GM12878 (cell line): Measurements from ENCODE around the gene SORCS2. TPM values are rescaled to one million over a fixed set of nuclear protein-coding genes. Genes with fewer than 3 reads are reported as not detected.

Source experiments
- ATAC-seq: fragments of 200-7000 bp; cut with Tn5 transposase; 3 replicates; pipeline ENCODE4 v1.9.1; 2020; ENCODE audit warnings: mild to moderate bottlenecking, moderate library complexity
- BruUV-seq: library from RNA; stranded (reverse); fragments of 400-500 nt; replicated peaks from 2 replicates; lab custom pipeline; 2021; lab: Mats Ljungman, UMichigan
- CTCF ChIA-PET: fragments of 300-600 bp; sonication (Branson Sonifier 250); formaldehyde crosslinking; extraction: SDS; loops from one replicate; lab custom pipeline; 2021; ENCODE audit warnings: inconsistent platforms; lab: Yijun Ruan, JAX
- POLR2A ChIA-PET: fragments of 350-600 bp; formaldehyde crosslinking; extraction: SDS; loops from one replicate; lab custom pipeline; 2021; ENCODE audit warnings: inconsistent platforms; lab: Charles Lee
- RAD21 ChIA-PET: fragments of 300-600 bp; sonication (Branson Sonifier 250); formaldehyde crosslinking; loops from one replicate; lab custom pipeline; 2023; ENCODE audit warnings: antibody characterized with exemption; ENCODE audit not compliant: unreplicated experiment; lab: Charles Lee
- SMC1A ChIA-PET: fragments of 300-600 bp; sonication (Branson Sonifier 250); formaldehyde crosslinking; loops from one replicate; lab custom pipeline; 2023; ENCODE audit not compliant: unreplicated experiment, uncharacterized antibody; lab: Charles Lee
- DNase-seq: peaks from one replicate; pipeline ENCODE4 v3.0.0-alpha.2; 2011; ENCODE audit warnings: low read depth, low spot score
- FAIRE-seq: peaks from 3 replicates; lab custom pipeline; 2011; peaks lifted over from hg19 to GRCh38; lab: Jason Lieb, UNC
- H2AFZ ChIP-seq: 2 replicates; pipeline ENCODE4 v1.6.0; 2011; ENCODE audit warnings: low read depth, low read length, control low read depth; ENCODE audit not compliant: control insufficient read depth
- H3K27ac ChIP-seq: 2 replicates; pipeline ENCODE4 v1.5.1; 2011; ENCODE audit warnings: control low read depth; ENCODE audit not compliant: control insufficient read depth, insufficient read depth
- H3K27me3 ChIP-seq, 2 experiments: replicated peaks in 1 of 2; 2 replicates each; pipeline versions ENCODE4 v1.6.0 to v1.6.1; 2011; ENCODE audit warnings: low read length in 1 of 2; ENCODE audit not compliant: control insufficient read depth in 2 of 2, insufficient read depth in 2 of 2
- H3K36me3 ChIP-seq, 2 experiments: 2 replicates each; pipeline ENCODE4 v1.5.1; 2011; ENCODE audit warnings: low read length in 1 of 2; ENCODE audit not compliant: control insufficient read depth in 2 of 2, insufficient read depth in 2 of 2
- H3K4me1 ChIP-seq: 2 replicates; pipeline ENCODE4 v1.6.1; 2011; ENCODE audit warnings: mild to moderate bottlenecking, low read length, moderate library complexity, mixed read lengths; ENCODE audit not compliant: control insufficient read depth, insufficient read depth
- H3K4me2 ChIP-seq: 2 replicates; pipeline ENCODE4 v1.6.0; 2011; ENCODE audit warnings: control low read depth; ENCODE audit not compliant: control insufficient read depth, insufficient read depth
- H3K4me3 ChIP-seq: fragments of 200-600 bp; sonication (generic); 2 replicates; pipeline ENCODE4 v1.5.1; 2016
- H3K79me2 ChIP-seq: 2 replicates; pipeline ENCODE4 v1.6.0; 2011; ENCODE audit warnings: low read length; ENCODE audit not compliant: control insufficient read depth, insufficient read depth
- H3K9ac ChIP-seq: 2 replicates; pipeline ENCODE4 v1.8.0; 2011; ENCODE audit warnings: low read length, control low read depth, mixed read lengths; ENCODE audit not compliant: control insufficient read depth, insufficient read depth
- H3K9me3 ChIP-seq: replicated peaks from 3 replicates; pipeline ENCODE4 v1.5.1; 2011; ENCODE audit warnings: mild to moderate bottlenecking, low read length; ENCODE audit not compliant: control insufficient read depth, insufficient read depth
- H4K20me1 ChIP-seq: 2 replicates; pipeline ENCODE4 v1.6.0; 2011; ENCODE audit not compliant: control insufficient read depth, insufficient read depth
- BACH1 ChIP-seq: fragments of 450-650 bp; IDR thresholded peaks from 2 replicates; pipeline ENCODE4 v1.6.1; 2017; ENCODE audit warnings: mild to moderate bottlenecking, borderline replicate concordance
- ZBTB11 ChIP-seq: fragments of 450-650 bp; formaldehyde crosslinking; IDR thresholded peaks from 2 replicates; pipeline ENCODE4 v1.5.0; 2022; ENCODE audit warnings: mild to moderate bottlenecking, missing genetic modification characterization
- ZNF274 ChIP-seq: IDR thresholded peaks from one replicate; pipeline ENCODE4 v1.8.0; 2011; ENCODE audit not compliant: insufficient read length, insufficient read depth
- WGBS: methylation state at CpG from one replicate; pipeline ENCODE4 v1.1.6; 2016; ENCODE audit warnings: low lambda C conversion rate; ENCODE audit not compliant: insufficient replicate concordance, insufficient coverage; ENCODE audit errors: missing lambda C conversion rate; 5-methylcytosine and 5-hydroxymethylcytosine counted together
- in situ Hi-C: fragments of 300-500 bp; cut with MboI; formaldehyde crosslinking; loops from 9 replicates; pipeline ENCODE4 v1.14.3; 2018; ENCODE audit warnings: mixed read lengths
- intact Hi-C: fragments of 100-400 bp; cut with micrococcal nuclease; formaldehyde crosslinking; loops from one replicate; pipeline ENCODE4 v1.14.2; 2022; ENCODE audit not compliant: unreplicated experiment
- polyA plus RNA-seq, 11 experiments: library from polyadenylated mRNA; depleted of rRNA in 4 of 11; unstranded in 6 of 11; stranded (reverse) in 5 of 11; fragments of >200 nt; fragmentation: Nextera tagmentation in 4 of 11; fragmentation: Illumina TruSeq in 1 of 11; extraction: Ambion mirVana in 4 of 11; extraction: Trizol in 1 of 11; gene quantifications; 1 replicate in 1 of 11; 2 replicates in 10 of 11; pipeline versions ENCODE4 v1.2.1 to v1.2.3, GENCODE V29; 2011 to 2016; ENCODE audit warnings: inconsistent platforms in 2 of 11, missing spikeins in 2 of 11, low read depth in 1 of 11
- total RNA-seq, 4 experiments: library from RNA; depleted of rRNA in 3 of 4; stranded (reverse); fragments of >200 nt in 3 of 4; fragmentation: Illumina TruSeq in 1 of 4; extraction: Trizol in 1 of 4; gene quantifications; 2 replicates each; pipeline versions ENCODE4 v1.2.1 to v1.2.3, GENCODE V29; 2013 to 2021

Gene SORCS2
- total and polyA plus RNA-seq, 10 of the 15 experiments (the other 5 are each of a cell fraction or from before 2014, with no cell fraction given) = 0.01 to 0.15 (median 0.05) TPM; not detected in 5

- SMC1A ChIA-PET = no interaction called here
- intact Hi-C loops = no loop called here
Measured at GRCh38 chr4:7519638-7520376, 327.5 kb downstream of the SORCS2 start.

More at GRCh38 chr4:7519638-7520376, 327.5 kb downstream of the SORCS2 start:
- Histone ChIP-seq H3K9ac (no peak overlapping the region), H3K4me3 (no peak overlapping the region), H3K9me3 (no peaks in the 10 kb centered on the region), H3K36me3 (no peaks in the 10 kb centered on the region), H2AFZ (no peak overlapping the region), H3K27ac (no peak overlapping the region), H4K20me1 (no peaks in the 10 kb centered on the region), H3K27me3 (peaks cover 0 to 6% of the 10 kb centered on the region in 2 experiments; a peak in 2 of 4 replicates), H3K79me2 (no peaks in the 10 kb centered on the region), H3K4me2 (no peak overlapping the region), H3K4me1 (no peaks in the 10 kb centered on the region)
- DNase-seq (no peak), ATAC-seq (no peak), FAIRE-seq (no peak)
- TF ChIP-seq ZBTB11 (CRISPR knock-in tag) = no peak
- TF ChIP-seq ZNF274 = no peak
- no peak for TF ChIP-seq BACH1
- WGBS = 53% methylated on average over 19 of the region's 19 CpGs
- in situ Hi-C loops = no loop called here
- ChIA-PET RAD21 (no interaction called here), CTCF (no interaction called here), POLR2A (no interaction called here)
- no TSS peak for BruUV-seq
